Measurements from ENCODE around the gene PXYLP1.
"Not testable (repeated sequence)": the region's sequence is repeated elsewhere in the genome, so short reads cannot be mapped to it uniquely, and the experiment has no call there.

Gene PXYLP1

GRCh38 chr3:141231101-141231951, at the start of gene PXYLP1:
Gene PXYLP1, plus strand, starts transcription at chr3:141231825. Its CDS starts 28,351 bp downstream, at chr3:141260176.
- DNase-seq, result peak; percentile 84

- DNase-seq, result no peak
Measured at GRCh38 chr3:141183606-141184005, 48.0 kb upstream of the PXYLP1 start.

- no peak for DNase-seq
Measured at GRCh38 chr3:141184430-141184829, 47.2 kb upstream of the PXYLP1 start.

- DNase-seq, result no peak
Measured at GRCh38 chr3:141191097-141191749, 40.4 kb upstream of the PXYLP1 start.

- peak; percentile 87 for DNase-seq
Measured at GRCh38 chr3:141192345-141192744, 39.3 kb upstream of the PXYLP1 start.

- DNase-seq, result no peak
Measured at GRCh38 chr3:141193066-141193830, 38.4 kb upstream of the PXYLP1 start.

GRCh38 chr3:141201122-141201521, 30.5 kb upstream of the PXYLP1 start:
- DNase-seq, result no peak

- DNase-seq, result no peak
Measured at GRCh38 chr3:141202682-141203081, 28.9 kb upstream of the PXYLP1 start.

- DNase-seq, result no peak
Measured at GRCh38 chr3:141203866-141204265, 27.8 kb upstream of the PXYLP1 start.

GRCh38 chr3:141204343-141204742, 27.3 kb upstream of the PXYLP1 start:
- DNase-seq, result no peak

- not testable (repeated sequence) for DNase-seq
Measured at GRCh38 chr3:141211306-141211705, 20.3 kb upstream of the PXYLP1 start.

- no peak for DNase-seq
Measured at GRCh38 chr3:141212101-141212500, 19.5 kb upstream of the PXYLP1 start.

- DNase-seq, result no peak
Measured at GRCh38 chr3:141212555-141212954, 19.1 kb upstream of the PXYLP1 start.

- DNase-seq, result no peak
Measured at GRCh38 chr3:141216975-141217374, 14.7 kb upstream of the PXYLP1 start.

- DNase-seq, result no peak
Measured at GRCh38 chr3:141217389-141217788, 14.2 kb upstream of the PXYLP1 start.

- no peak for DNase-seq
Measured at GRCh38 chr3:141218162-141218835, 13.3 kb upstream of the PXYLP1 start.

- DNase-seq, result no peak
Measured at GRCh38 chr3:141218926-141219325, 12.7 kb upstream of the PXYLP1 start.

- DNase-seq, result no peak
Measured at GRCh38 chr3:141223673-141224166, 7.9 kb upstream of the PXYLP1 start.

- DNase-seq, result no peak
Measured at GRCh38 chr3:141225939-141226338, 5.7 kb upstream of the PXYLP1 start.

GRCh38 chr3:141227216-141227615, 4.4 kb upstream of the PXYLP1 start:
- no peak for DNase-seq

GRCh38 chr3:141227752-141228151, 3.9 kb upstream of the PXYLP1 start:
- no peak for DNase-seq

- no peak for DNase-seq
Measured at GRCh38 chr3:141228395-141228794, 3.2 kb upstream of the PXYLP1 start.

- no peak for DNase-seq
Measured at GRCh38 chr3:141229132-141229531, 2.5 kb upstream of the PXYLP1 start.

Data from NCI-H2107 (cell line).